Placental pericyte (primary cell): ENCODE results near the gene INTS3. TPM values are rescaled to one million over a fixed set of nuclear protein-coding genes. Genes with fewer than 3 reads are reported as not detected.

Source experiments
- small RNA-seq: library from RNA; depleted of rRNA; stranded (forward); fragments of <200 nt; gene quantifications from one replicate; pipeline ENCODE3, GENCODE V24; 2012; ENCODE audit warnings: low replicate concordance
- total RNA-seq: library from RNA; depleted of rRNA; stranded (reverse); fragments of >200 nt; gene quantifications from 2 replicates; pipeline ENCODE4 v1.2.3, GENCODE V29; 2012

Gene INTS3
- total RNA-seq, result 51.6 and 51.8 TPM in 2 replicates

GRCh38 chr1:153727463-153728304 is at the start of gene INTS3:
INTS3 (plus strand) TSS chr1:153728050; CDS start chr1:153728635, 585 bp downstream.

GRCh38 chr1:153678519-153679336 is 49.1 kb upstream of the INTS3 start, which contains the start of gene NPR1:
NPR1 (plus strand) TSS chr1:153678688; CDS start chr1:153679109, 421 bp downstream.

DNA sequence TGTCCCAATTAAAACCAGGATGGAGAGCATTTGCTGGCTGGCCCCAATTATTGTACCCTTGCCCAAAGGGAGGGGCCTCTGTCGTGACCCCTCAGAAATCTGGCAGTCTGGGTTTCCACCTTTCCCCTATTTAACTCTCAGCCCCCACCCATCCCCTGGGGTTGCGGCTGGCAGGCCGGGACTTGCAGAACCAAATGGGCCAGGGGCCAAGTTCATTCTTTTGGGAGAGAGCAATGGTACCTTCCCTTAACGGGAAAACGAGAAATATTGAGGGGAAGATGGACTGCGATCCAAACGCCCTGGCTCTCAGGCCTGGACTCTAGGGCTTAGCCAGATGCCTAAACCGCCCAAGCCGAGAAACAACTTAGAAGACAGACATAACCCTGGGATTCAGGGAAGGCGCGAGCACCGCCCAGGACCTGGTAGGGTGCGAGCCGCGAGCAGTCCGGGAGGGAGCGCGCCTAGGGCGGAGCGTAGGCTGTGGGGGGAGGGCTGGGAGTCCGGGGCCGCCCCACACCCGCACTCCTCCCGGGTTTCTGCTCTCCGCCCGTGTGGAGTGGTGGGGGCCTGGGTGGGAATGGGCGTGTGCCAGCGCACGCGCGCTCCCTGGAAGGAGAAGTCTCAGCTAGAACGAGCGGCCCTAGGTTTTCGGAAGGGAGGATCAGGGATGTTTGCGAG is 47.1 kb downstream of the INTS3 start, which contains the start of gene SLC27A3:
Gene SLC27A3 (plus strand): TSS at position 628 of the 678 bp plus-strand sequence. CDS start 91 bp downstream, outside the sequence.

Small RNA genes lying within 50 kb of the gene (small RNA-seq; reads per million reads assigned to genes)
- gene MIR8083, result not detected
- gene RF00019, result not detected
- not detected for gene RN7SL372P

Other genes with a start within 250 kb of the INTS3 start
- gene S100A6, start 192.1 kb upstream of the INTS3 start, total RNA-seq, result 353 and 608 TPM in 2 replicates
- 1.1 TPM in 1 of 2 replicates, not detected in the other for gene S100A5, start 187.1 kb upstream of the INTS3 start, total RNA-seq
- 77.0 and 337 TPM in 2 replicates for gene S100A4, start 182.2 kb upstream of the INTS3 start, total RNA-seq
- gene S100A3, start 178.8 kb upstream of the INTS3 start, total RNA-seq, result 2.4 and 14.2 TPM in 2 replicates
- gene S100A2, start 162.2 kb upstream of the INTS3 start, total RNA-seq, result 1.1 and 2.1 TPM in 2 replicates
- 83.8 and 558 TPM in 2 replicates for gene S100A16, start 114.9 kb upstream of the INTS3 start, total RNA-seq
- not detected in 2 replicates for gene S100A14, start 111.7 kb upstream of the INTS3 start, total RNA-seq
- 40.3 and 68.0 TPM in 2 replicates for gene S100A13, start 100.5 kb upstream of the INTS3 start, total RNA-seq
- 0.14 and 0.44 TPM in 2 replicates for gene S100A1, start 99.6 kb upstream of the INTS3 start, total RNA-seq
- gene CHTOP, start 94.0 kb upstream of the INTS3 start, total RNA-seq, result 35.7 and 51.0 TPM in 2 replicates
- 38.3 and 60.7 TPM in 2 replicates for gene SNAPIN, start 69.3 kb upstream of the INTS3 start, total RNA-seq
- gene ILF2, start 57.1 kb upstream of the INTS3 start, total RNA-seq, result 231 and 270 TPM in 2 replicates
- 0.14 and 0.88 TPM in 2 replicates for gene NPR1, start 49.4 kb upstream of the INTS3 start, total RNA-seq
- 6.7 and 15.3 TPM in 2 replicates for gene SLC27A3, start 47.4 kb downstream of the INTS3 start, total RNA-seq
- gene GATAD2B, start 194.9 kb downstream of the INTS3 start, total RNA-seq, result 7.3 and 11.4 TPM in 2 replicates
- 26.9 and 28.2 TPM in 2 replicates for gene DENND4B, start 218.7 kb downstream of the INTS3 start, total RNA-seq
- gene CRTC2, start 230.6 kb downstream of the INTS3 start, total RNA-seq, result 7.7 and 8.3 TPM in 2 replicates
- gene SLC39A1, start 235.5 kb downstream of the INTS3 start, total RNA-seq, result 117 and 125 TPM in 2 replicates
- 7.2 and 11.6 TPM in 2 replicates for gene CREB3L4, start 239.9 kb downstream of the INTS3 start, total RNA-seq
- 109 and 147 TPM in 2 replicates for gene JTB, start 249.6 kb downstream of the INTS3 start, total RNA-seq